ENCODE data around the gene USP21. TPM values are rescaled to one million over a fixed set of nuclear protein-coding genes. Genes with fewer than 3 reads are reported as not detected.

The USP21 gene
- total and polyA plus RNA-seq, 2 experiments from 2014 or later = 6.3 to 16.5 TPM

GRCh38 chr1:161198897-161199431 lies 39.7 kb downstream of the USP21 start, which contains the start of gene ADAMTS4:
Gene ADAMTS4 (minus strand): TSS chr1:161199054. CDS start chr1:161198627, 427 bp downstream.
- peak within 1 kb of the TSS; percentile 82 for H3K4me3 ChIP-seq
- H3K9ac ChIP-seq = peak within 1 kb of the TSS; percentile 98
- no peaks in the 10 kb centered on the region for H3K9me2 ChIP-seq (ENCODE audit: insufficient read depth)
- 10 to 11% methylated on average over 10 to 11 of the region's 11 CpGs for WGBS, 2 experiments (ENCODE audit: low coverage in 1 of 2, low lambda C conversion rate in 2 of 2, missing lambda C conversion rate in 2 of 2)
- in situ Hi-C loops (cut with MboI) = no loop called here
- H3K27me3 ChIP-seq (replicated peaks; ENCODE audit: insufficient read depth) = no peaks in the 10 kb centered on the region
- H4K20me1 ChIP-seq (ENCODE audit: insufficient read depth) = no peaks in the 10 kb centered on the region
- H3K4me1 ChIP-seq (ENCODE audit: insufficient read depth) = peaks cover 57% of the 10 kb centered on the region
- H2AFZ ChIP-seq = peak within 1 kb of the TSS; percentile 76
- peak within 1 kb of the TSS; percentile 100 for H3K27ac ChIP-seq
- H3K4me2 ChIP-seq (ENCODE audit: unreplicated experiment) = peak within 1 kb of the TSS; percentile 98
- TF ChIP-seq EZH2 (IDR thresholded peaks at IDR 0.05; ENCODE audit: insufficient read depth, poor library complexity, severe bottlenecking) (no peak), EZH2phosphoT487 (IDR thresholded peaks at IDR 0.05; ENCODE audit: insufficient read depth, low read depth) (no peak)
- peaks cover 7% of the 10 kb centered on the region; the same call in 1 of the 2 replicates for H3K36me3 ChIP-seq (ENCODE audit: low read depth)
- no peaks in the 10 kb centered on the region for H3K9me3 ChIP-seq (ENCODE audit: low read depth)
- peaks cover 55% of the 10 kb centered on the region for H3K79me2 ChIP-seq (ENCODE audit: insufficient read depth)
- peaks cover 37% of the 10 kb centered on the region for H3F3A ChIP-seq (ENCODE audit: insufficient read depth)
- DNase-seq = peak; percentile 91

GRCh38 chr1:161199506-161200139 lies 40.3 kb downstream of the USP21 start:
- H3K9me3 ChIP-seq (ENCODE audit: low read depth) = no peaks in the 10 kb centered on the region
- peak overlapping the region; percentile 39; the same call in 1 of the 2 replicates for H2AFZ ChIP-seq
- WGBS, 2 experiments (ENCODE audit: low coverage in 1 of 2, low lambda C conversion rate in 2 of 2, missing lambda C conversion rate in 2 of 2) = 65 to 66% methylated on average over 5 of the region's 5 CpGs
- H3K4me2 ChIP-seq (ENCODE audit: unreplicated experiment) = peak overlapping the region; percentile 98
- H3K4me3 ChIP-seq = 0 out of 2 replicates have a peak overlapping the region, but pooled peaks have one; percentile 82
- TF ChIP-seq EZH2phosphoT487 (IDR thresholded peaks at IDR 0.05; ENCODE audit: insufficient read depth, low read depth) (no peak), EZH2 (IDR thresholded peaks at IDR 0.05; ENCODE audit: insufficient read depth, poor library complexity, severe bottlenecking) (no peak)
- DNase-seq = no peak
- H4K20me1 ChIP-seq (ENCODE audit: insufficient read depth) = no peaks in the 10 kb centered on the region
- peak overlapping the region; percentile 98 for H3K9ac ChIP-seq
- H3K4me1 ChIP-seq (ENCODE audit: insufficient read depth) = peaks cover 57% of the 10 kb centered on the region
- H3K9me2 ChIP-seq (ENCODE audit: insufficient read depth) = no peaks in the 10 kb centered on the region
- peaks cover 43% of the 10 kb centered on the region for H3F3A ChIP-seq (ENCODE audit: insufficient read depth)
- H3K36me3 ChIP-seq (ENCODE audit: low read depth) = peaks cover 12% of the 10 kb centered on the region; the same call in 1 of the 2 replicates
- H3K27ac ChIP-seq = peak overlapping the region; percentile 100
- in situ Hi-C loops (cut with MboI) = no loop called here
- H3K27me3 ChIP-seq (replicated peaks; ENCODE audit: insufficient read depth) = no peaks in the 10 kb centered on the region
- H3K79me2 ChIP-seq (ENCODE audit: insufficient read depth) = peaks cover 58% of the 10 kb centered on the region

DNA sequence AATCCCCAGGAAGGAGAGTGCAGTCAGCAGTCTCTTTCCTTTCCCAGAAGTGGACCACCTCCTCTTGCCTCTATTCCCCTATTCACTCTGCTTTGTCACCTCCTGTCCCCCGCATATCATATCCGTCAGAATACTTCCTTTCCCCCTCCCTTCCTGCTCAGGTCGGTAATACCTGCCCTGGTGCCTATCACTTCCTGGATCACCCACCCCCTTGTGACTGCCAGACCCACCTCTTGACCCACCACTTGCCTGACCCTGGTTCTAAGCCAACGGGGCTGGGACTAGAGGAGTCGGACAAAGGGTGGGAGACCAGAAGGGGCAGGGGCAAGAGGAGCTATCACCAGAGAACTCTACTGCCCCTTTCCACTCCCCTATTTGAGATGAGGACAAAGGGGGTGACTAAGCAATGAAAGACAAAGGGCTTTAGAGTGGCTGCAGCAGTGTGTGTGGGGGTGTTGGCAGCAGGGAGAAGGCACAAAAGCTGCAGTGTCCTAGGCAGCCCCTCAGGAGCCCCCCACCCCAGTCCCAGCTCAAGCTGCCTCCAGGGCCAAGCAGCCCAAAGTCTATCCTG lies 41.2 kb downstream of the USP21 start:
- Histone ChIP-seq H2AFZ (peak overlapping the region; percentile 63; the same call in 1 of the 2 replicates), H3K4me3 (no peak overlapping the region; the same call in 1 of the 2 replicates)

DNA sequence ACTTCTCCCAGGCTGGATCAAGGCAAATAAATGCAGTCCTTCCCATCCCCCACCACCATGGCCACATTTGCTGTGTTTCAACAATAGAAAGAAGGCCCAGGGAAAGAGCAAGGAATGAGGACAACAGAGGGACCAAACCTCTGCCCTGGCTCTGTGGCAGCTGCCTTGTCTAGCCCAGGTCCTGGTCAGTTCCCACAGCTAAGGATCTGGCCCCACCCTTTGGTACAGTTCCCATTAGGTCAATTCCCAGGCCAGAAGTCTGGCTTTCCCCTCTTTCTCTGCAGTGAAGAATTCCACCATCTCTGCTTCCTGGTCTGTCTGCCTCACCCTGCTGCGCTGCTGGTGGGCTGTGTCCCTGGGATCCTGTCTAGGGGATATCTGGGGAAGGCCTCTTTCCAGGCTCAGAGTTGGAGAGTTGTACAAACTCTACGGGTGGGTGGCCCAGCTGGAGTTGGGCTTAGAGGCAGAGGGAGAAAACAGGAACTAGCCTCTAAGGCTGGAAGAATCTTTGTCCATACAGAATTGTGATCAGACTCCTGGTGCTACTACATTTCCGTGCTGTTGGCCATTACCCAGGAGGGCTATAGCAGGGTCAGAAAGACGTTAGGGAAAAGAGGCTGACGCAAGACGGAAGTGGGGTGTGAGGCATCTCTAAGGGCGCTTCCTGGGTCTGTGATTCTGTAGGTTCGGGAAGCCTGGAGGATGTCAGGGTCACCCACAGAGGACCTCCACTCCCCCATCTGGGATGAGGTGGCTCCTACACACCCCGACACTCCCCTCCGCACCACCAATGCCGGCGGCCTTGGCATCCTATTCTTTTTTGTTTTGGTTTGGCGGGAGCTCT lies 41.9 kb downstream of the USP21 start:
- TF ChIP-seq EZH2 (IDR thresholded peaks at IDR 0.05; ENCODE audit: insufficient read depth, poor library complexity, severe bottlenecking) (no peak), EZH2phosphoT487 (IDR thresholded peaks at IDR 0.05; ENCODE audit: insufficient read depth, low read depth) (no peak)
- Histone ChIP-seq H3K36me3 (ENCODE audit: low read depth) (peaks cover 14% of the 10 kb centered on the region; the same call in 1 of the 2 replicates), H3K9ac (peak overlapping the region; percentile 90), H3K27me3 (replicated peaks; ENCODE audit: insufficient read depth) (no peaks in the 10 kb centered on the region), H3K4me2 (ENCODE audit: unreplicated experiment) (peak overlapping the region; percentile 84), H3K9me2 (ENCODE audit: insufficient read depth) (no peaks in the 10 kb centered on the region), H2AFZ (peak overlapping the region; percentile 63), H4K20me1 (ENCODE audit: insufficient read depth) (no peaks in the 10 kb centered on the region), H3K79me2 (ENCODE audit: insufficient read depth) (peaks cover 58% of the 10 kb centered on the region), H3K4me1 (ENCODE audit: insufficient read depth) (peaks cover 50% of the 10 kb centered on the region), H3K27ac (peak overlapping the region; percentile 97), H3K4me3 (peak overlapping the region; percentile 91), H3K9me3 (ENCODE audit: low read depth) (no peaks in the 10 kb centered on the region), H3F3A (ENCODE audit: insufficient read depth) (peaks cover 49% of the 10 kb centered on the region)
- 2 to 3% methylated on average over 13 of the region's 13 CpGs for WGBS, 2 experiments (ENCODE audit: low coverage in 1 of 2, low lambda C conversion rate in 2 of 2, missing lambda C conversion rate in 2 of 2)
- in situ Hi-C loops (cut with MboI) = no loop called here
- peak; percentile 86 for DNase-seq

More for the DNA sequence above, 41.2 kb downstream of the USP21 start:
- TF ChIP-seq EZH2 (IDR thresholded peaks at IDR 0.05; ENCODE audit: insufficient read depth, poor library complexity, severe bottlenecking) (no peak), EZH2phosphoT487 (IDR thresholded peaks at IDR 0.05; ENCODE audit: insufficient read depth, low read depth) (no peak)
- in situ Hi-C loops (cut with MboI) = no loop called here
- Histone ChIP-seq H3K4me1 (ENCODE audit: insufficient read depth) (peaks cover 57% of the 10 kb centered on the region), H3K4me2 (ENCODE audit: unreplicated experiment) (peak overlapping the region; percentile 84), H3F3A (ENCODE audit: insufficient read depth) (peaks cover 47% of the 10 kb centered on the region), H3K36me3 (ENCODE audit: low read depth) (peaks cover 12% of the 10 kb centered on the region; the same call in 1 of the 2 replicates), H3K27me3 (replicated peaks; ENCODE audit: insufficient read depth) (no peaks in the 10 kb centered on the region), H3K9me3 (ENCODE audit: low read depth) (no peaks in the 10 kb centered on the region), H3K9me2 (ENCODE audit: insufficient read depth) (no peaks in the 10 kb centered on the region), H3K79me2 (ENCODE audit: insufficient read depth) (peaks cover 58% of the 10 kb centered on the region), H3K27ac (peak overlapping the region; percentile 97), H3K9ac (peak overlapping the region; percentile 90), H4K20me1 (ENCODE audit: insufficient read depth) (no peaks in the 10 kb centered on the region)
- 69 to 71% methylated on average over 5 of the region's 5 CpGs for WGBS, 2 experiments (ENCODE audit: low coverage in 1 of 2, low lambda C conversion rate in 2 of 2, missing lambda C conversion rate in 2 of 2)
- DNase-seq = no peak
